Endothelial cell of umbilical vein (primary cell): ENCODE data around the gene RDM1. TPM values are rescaled to one million over a fixed set of nuclear protein-coding genes. Genes with fewer than 3 reads are reported as not detected.

Experiments used
- BruUV-seq: library from RNA; stranded (reverse); fragments of 400-500 nt; replicated peaks from 2 replicates; lab custom pipeline; 2021; lab: Mats Ljungman, UMichigan
- CTCF ChIA-PET: fragments of 300-600, 350-600 bp; sonication (Branson Sonifier 250); formaldehyde crosslinking; loops from one replicate; lab custom pipeline; 2021; ENCODE audit warnings: antibody characterized with exemption, inconsistent platforms; lab: Charles Lee
- POLR2A ChIA-PET: fragments of 300-600, 350-600 bp; sonication (Branson Sonifier 250); formaldehyde crosslinking; loops from one replicate; lab custom pipeline; 2021; ENCODE audit warnings: antibody characterized with exemption, inconsistent platforms; lab: Charles Lee
- DNase-seq: peaks from one replicate; pipeline ENCODE4 v3.0.0-alpha.2; 2011; ENCODE audit warnings: low read depth, low spot score
- FAIRE-seq: peaks from 2 replicates; lab custom pipeline; 2011; peaks lifted over from hg19 to GRCh38; lab: Jason Lieb, UNC
- H2AFZ ChIP-seq: 2 replicates; pipeline ENCODE4 v1.6.0; 2012; ENCODE audit warnings: low read depth, low read length, control low read depth, inconsistent platforms
- H3K27ac ChIP-seq: 2 replicates; pipeline ENCODE4 v1.5.1; 2011; ENCODE audit warnings: low read depth, mild to moderate bottlenecking, control low read depth, low read length, moderate library complexity; ENCODE audit not compliant: insufficient read depth
- H3K27me3 ChIP-seq, 2 experiments: 2 replicates each; pipeline versions ENCODE4 v1.6.0 to v1.6.1; 2011; ENCODE audit warnings: low read length in 2 of 2, mixed read lengths in 1 of 2; ENCODE audit not compliant: control insufficient read depth in 2 of 2, insufficient read depth in 2 of 2
- H3K36me3 ChIP-seq, 2 experiments: 2 replicates in 1 of 2; 3 replicates in 1 of 2; pipeline ENCODE4 v1.5.1; 2011; ENCODE audit warnings: low read length in 2 of 2, mild to moderate bottlenecking in 1 of 2, moderate library complexity in 1 of 2; ENCODE audit not compliant: control insufficient read depth in 2 of 2, insufficient read depth in 2 of 2; ENCODE audit errors: extremely low read depth in 1 of 2
- H3K4me1 ChIP-seq: 3 replicates; pipeline ENCODE4 v1.5.1; 2011; ENCODE audit warnings: mild to moderate bottlenecking, low read length; ENCODE audit not compliant: control insufficient read depth, insufficient read depth; ENCODE audit errors: extremely low read depth
- H3K4me2 ChIP-seq: 2 replicates; pipeline ENCODE4 v1.6.1; 2011; ENCODE audit warnings: low read length, control low read depth, mixed read lengths; ENCODE audit not compliant: insufficient read depth
- H3K4me3 ChIP-seq, 3 experiments: fragments of 200-600 bp in 1 of 3; sonication (generic), shearing (Covaris generic) in 1 of 3; replicated peaks in 1 of 3; 2 replicates each; pipeline ENCODE4 v1.5.1; 2011 to 2016; ENCODE audit warnings: control low read depth in 3 of 3, low read length in 3 of 3, mild to moderate bottlenecking in 2 of 3, inconsistent platforms in 1 of 3, low read depth in 1 of 3, moderate library complexity in 1 of 3; ENCODE audit not compliant: insufficient read depth in 1 of 3
- H3K79me2 ChIP-seq: 2 replicates; pipeline ENCODE4 v1.6.0; 2012; ENCODE audit warnings: low read length, inconsistent platforms; ENCODE audit not compliant: control insufficient read depth, insufficient read depth
- H3K9ac ChIP-seq: replicated peaks from 2 replicates; pipeline ENCODE3; 2011; ENCODE audit warnings: low read length, control low read depth; ENCODE audit not compliant: insufficient read depth; ENCODE audit errors: extremely low read depth
- H3K9me1 ChIP-seq: replicated peaks from 3 replicates; pipeline ENCODE4 v1.6.0; 2011; ENCODE audit warnings: mild to moderate bottlenecking, low read length; ENCODE audit not compliant: control insufficient read depth, insufficient read depth; ENCODE audit errors: extremely low read depth
- H3K9me3 ChIP-seq: replicated peaks from 2 replicates; pipeline ENCODE4 v1.5.1; 2012; ENCODE audit warnings: low read length, inconsistent platforms; ENCODE audit not compliant: control insufficient read depth, insufficient read depth
- H4K20me1 ChIP-seq: replicated peaks from 2 replicates; pipeline ENCODE3; 2011; ENCODE audit warnings: mild to moderate bottlenecking, low read length; ENCODE audit not compliant: control insufficient read depth, insufficient read depth; ENCODE audit errors: extremely low read depth
- EZH2 ChIP-seq: IDR thresholded peaks from 2 replicates; pipeline ENCODE4 v1.6.1; 2012; ENCODE audit warnings: borderline replicate concordance, low read depth, mild to moderate bottlenecking, moderate library complexity, low read length, inconsistent platforms; ENCODE audit not compliant: severe bottlenecking
- FOS ChIP-seq: IDR thresholded peaks from 2 replicates; pipeline ENCODE4 v1.6.1; 2011; ENCODE audit warnings: mild to moderate bottlenecking, low read length, moderate library complexity, borderline replicate concordance; ENCODE audit not compliant: insufficient read depth
- GATA2 ChIP-seq: IDR thresholded peaks from 2 replicates; pipeline ENCODE4 v1.7.0; 2011; ENCODE audit warnings: low read depth, mild to moderate bottlenecking, moderate library complexity, mixed read lengths, low read length; ENCODE audit not compliant: insufficient read length, insufficient read depth
- JUN ChIP-seq: IDR thresholded peaks from 2 replicates; pipeline ENCODE4 v1.6.1; 2011; ENCODE audit warnings: borderline replicate concordance, low read depth; ENCODE audit not compliant: insufficient read length, insufficient read depth
- MYC ChIP-seq: IDR thresholded peaks from one replicate; pipeline ENCODE4 v1.6.1; 2011; ENCODE audit warnings: mild to moderate bottlenecking, low read depth, low read length
- POLR2A ChIP-seq: IDR thresholded peaks from 2 replicates; pipeline ENCODE4 v1.6.1; 2012; ENCODE audit warnings: low read depth, mild to moderate bottlenecking, control low read depth, low read length
- POLR2AphosphoS5 ChIP-seq: IDR thresholded peaks from 2 replicates; pipeline ENCODE4 v1.6.1; 2012; ENCODE audit warnings: low read depth, mild to moderate bottlenecking, control low read depth, low read length, moderate library complexity; ENCODE audit not compliant: insufficient read depth
- dilution Hi-C: fragments of 300-500 bp; cut with MboI; formaldehyde crosslinking; loops from one replicate; pipeline ENCODE4 v1.15.0; 2019; ENCODE audit warnings: low sequenced_read_pairs; ENCODE audit not compliant: extremely low pct_ligation_motif_present
- intact Hi-C: fragments of 100-400 bp; cut with micrococcal nuclease; formaldehyde crosslinking; loops from one replicate; pipeline ENCODE4 v1.10.0; 2022
- polyA plus RNA-seq, 4 experiments: library from polyadenylated mRNA; depleted of rRNA in 3 of 4; stranded (reverse) in 3 of 4; unstranded in 1 of 4; fragments of >200 nt; gene quantifications; 2 replicates each; pipeline versions ENCODE4 v1.2.1 to v1.2.3, GENCODE V29; 2011 to 2012; ENCODE audit warnings: missing spikeins in 1 of 4
- total RNA-seq: library from RNA; stranded (reverse); gene quantifications from 2 replicates; pipeline ENCODE4 v1.2.3, GENCODE V29; 2021
- TF ChIP-seq, protein P1 (sequence below), 2 donors: IDR thresholded peaks; 1 replicate in 1 of 2; 2 replicates in 1 of 2; pipeline ENCODE4 v1.5.1; 2011; ENCODE audit warnings: low read length in 2 of 2, mild to moderate bottlenecking in 2 of 2, moderate library complexity in 2 of 2, control low read depth in 1 of 2, inconsistent platforms in 1 of 2, low read depth in 1 of 2; ENCODE audit not compliant: insufficient read depth in 1 of 2; ENCODE audit errors: extremely low read depth in 1 of 2
- TF ChIP-seq, protein P2 (sequence below): IDR thresholded peaks from 2 replicates; pipeline ENCODE4 v1.6.1; 2011; ENCODE audit not compliant: insufficient read depth, insufficient read length

Gene RDM1
- total and polyA plus RNA-seq, 2 donors (not counting 3 experiments of a cell fraction or from before 2014, with no cell fraction given), result 0.12 to 0.46 TPM

DNA sequence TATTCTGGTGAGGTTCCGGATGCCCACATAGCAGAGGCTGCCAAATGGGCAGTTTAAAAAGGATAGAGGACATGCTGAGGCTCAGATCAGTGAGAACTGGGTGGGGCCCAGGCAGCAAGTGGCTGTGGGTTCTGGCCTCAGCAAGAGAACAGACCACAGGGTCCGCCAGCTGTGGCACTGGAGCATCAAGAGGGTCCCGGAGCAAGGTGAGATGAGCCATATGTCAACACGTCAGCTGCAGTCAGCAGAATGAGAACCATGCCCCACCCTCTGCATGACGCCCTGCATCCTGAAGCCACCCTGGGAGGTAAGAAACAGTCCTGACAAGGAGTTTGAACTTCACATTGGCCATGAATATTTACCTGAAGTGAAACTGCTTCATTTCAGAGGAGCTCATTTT lies 30.3 kb downstream of the RDM1 start:
- CTCF ChIA-PET, result no interaction called here
- Histone ChIP-seq H3K4me3 (no peak overlapping the region), H3K79me2 (no peaks in the 10 kb centered on the region), H3K9me3 (no peaks in the 10 kb centered on the region), H3K36me3 (no peaks in the 10 kb centered on the region), H3K27me3 (peaks cover 0 to 4% of the 10 kb centered on the region in 2 experiments), H3K4me2 (no peak overlapping the region), H3K9ac (no peak overlapping the region), H3K9me1 (no peaks in the 10 kb centered on the region), H3K27ac (no peak overlapping the region), H3K4me1 (no peaks in the 10 kb centered on the region), H4K20me1 (no peaks in the 10 kb centered on the region), H2AFZ (no peak overlapping the region)
- intact Hi-C loops, result no loop called here
- dilution Hi-C loops, result no loop called here
- BruUV-seq, result no TSS peak
- POLR2A ChIA-PET, result no interaction called here
- DNase-seq, result no peak
- no peak for FAIRE-seq
- TF ChIP-seq GATA2, result no peak
- TF ChIP-seq, protein P1, sequence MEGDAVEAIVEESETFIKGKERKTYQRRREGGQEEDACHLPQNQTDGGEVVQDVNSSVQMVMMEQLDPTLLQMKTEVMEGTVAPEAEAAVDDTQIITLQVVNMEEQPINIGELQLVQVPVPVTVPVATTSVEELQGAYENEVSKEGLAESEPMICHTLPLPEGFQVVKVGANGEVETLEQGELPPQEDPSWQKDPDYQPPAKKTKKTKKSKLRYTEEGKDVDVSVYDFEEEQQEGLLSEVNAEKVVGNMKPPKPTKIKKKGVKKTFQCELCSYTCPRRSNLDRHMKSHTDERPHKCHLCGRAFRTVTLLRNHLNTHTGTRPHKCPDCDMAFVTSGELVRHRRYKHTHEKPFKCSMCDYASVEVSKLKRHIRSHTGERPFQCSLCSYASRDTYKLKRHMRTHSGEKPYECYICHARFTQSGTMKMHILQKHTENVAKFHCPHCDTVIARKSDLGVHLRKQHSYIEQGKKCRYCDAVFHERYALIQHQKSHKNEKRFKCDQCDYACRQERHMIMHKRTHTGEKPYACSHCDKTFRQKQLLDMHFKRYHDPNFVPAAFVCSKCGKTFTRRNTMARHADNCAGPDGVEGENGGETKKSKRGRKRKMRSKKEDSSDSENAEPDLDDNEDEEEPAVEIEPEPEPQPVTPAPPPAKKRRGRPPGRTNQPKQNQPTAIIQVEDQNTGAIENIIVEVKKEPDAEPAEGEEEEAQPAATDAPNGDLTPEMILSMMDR (IDR thresholded peaks at IDR 0.05; ENCODE audit: extremely low read depth in 1 of 2, insufficient read depth in 1 of 2, low read depth in 1 of 2, low read length in 2 of 2), result no peak
- no peak for TF ChIP-seq FOS
- TF ChIP-seq EZH2, result no peak
- TF ChIP-seq MYC, result no peak
- no peak for TF ChIP-seq POLR2AphosphoS5
- TF ChIP-seq JUN, result no peak
- no peak for TF ChIP-seq POLR2A
- TF ChIP-seq, protein P2, sequence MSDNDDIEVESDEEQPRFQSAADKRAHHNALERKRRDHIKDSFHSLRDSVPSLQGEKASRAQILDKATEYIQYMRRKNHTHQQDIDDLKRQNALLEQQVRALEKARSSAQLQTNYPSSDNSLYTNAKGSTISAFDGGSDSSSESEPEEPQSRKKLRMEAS, result no peak
